GM19467 (cell line): ENCODE results near the gene RTF2.
"Not testable (repeated sequence)": the region's sequence is repeated elsewhere in the genome, so short reads cannot be mapped to it uniquely, and the experiment has no call there.

Experiments used
- ATAC-seq: cut with Tn5 transposase; IDR thresholded peaks from one replicate; pipeline ENCODE4 v1.9.1; 2021; ENCODE audit warnings: mild to moderate bottlenecking, moderate library complexity; ENCODE audit not compliant: unreplicated experiment

The RTF2 gene

GRCh38 chr20:56537997-56538396, 69.6 kb downstream of the RTF2 start:
- ATAC-seq = no peak

GRCh38 chr20:56540415-56540814, 72.0 kb downstream of the RTF2 start:
- ATAC-seq = no peak

- no peak for ATAC-seq
Observed at GRCh38 chr20:56542489-56543030, 74.1 kb downstream of the RTF2 start.

GRCh38 chr20:56551571-56551970, 83.1 kb downstream of the RTF2 start:
- ATAC-seq = no peak

- no peak for ATAC-seq
Observed at GRCh38 chr20:56552911-56553629, 84.6 kb downstream of the RTF2 start.

- peak; percentile 91 for ATAC-seq
Observed at GRCh38 chr20:56554869-56555268, 86.4 kb downstream of the RTF2 start.

- ATAC-seq = no peak
Observed at GRCh38 chr20:56558968-56559367, 90.5 kb downstream of the RTF2 start.

GRCh38 chr20:56564526-56564925, 96.1 kb downstream of the RTF2 start:
- ATAC-seq = not testable (repeated sequence)

GRCh38 chr20:56565511-56565910, 97.1 kb downstream of the RTF2 start:
- no peak for ATAC-seq

GRCh38 chr20:56566621-56567020, 98.2 kb downstream of the RTF2 start:
- ATAC-seq = no peak
